Esophagus mucosa (tissue), 1 donor: ENCODE measurements around the gene ITGAV. TPM values are rescaled to one million over a fixed set of nuclear protein-coding genes. Genes with fewer than 3 reads are reported as not detected.

ENCODE experiments used
- ATAC-seq: fragments of 200-7000 bp; cut with Tn5 transposase; one replicate; pipeline ENCODE4 v1.9.1; 2020
- total RNA-seq: library from RNA; stranded (reverse); gene quantifications from one replicate; pipeline ENCODE4 v1.2.4, GENCODE V29; 2023
- donor health status: DM: yes; HTN: yes; CAD: no.

ITGAV gene
- total RNA-seq, 1 donor from 2014 or later = 28.1 TPM

GRCh38 chr2:186683341-186683740 lies 93.5 kb downstream of the ITGAV start:
- ATAC-seq = no peak

GRCh38 chr2:186687807-186688211 lies 98.0 kb downstream of the ITGAV start:
- ATAC-seq = no peak

DNA sequence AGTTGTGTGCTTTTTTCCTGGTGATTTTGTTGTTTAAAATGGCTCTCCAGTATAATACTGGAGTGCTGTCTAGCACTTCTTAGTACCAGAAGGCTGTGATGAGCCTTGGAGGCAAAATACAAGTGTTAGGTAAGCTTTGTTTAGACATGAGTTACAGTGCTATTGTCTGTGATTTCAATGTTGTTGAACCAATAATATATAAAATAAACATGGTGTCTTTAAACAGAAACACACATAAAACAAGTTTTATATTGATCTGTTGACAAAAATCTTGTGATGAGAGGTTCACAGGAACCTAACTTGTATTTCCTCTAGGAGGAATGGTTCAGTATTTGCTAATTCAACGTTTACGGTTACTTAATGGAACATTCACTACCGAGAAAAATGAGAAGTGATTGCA lies 99.0 kb downstream of the ITGAV start:
- ATAC-seq = no peak

GRCh38 chr2:186690786-186691185 lies 100.9 kb downstream of the ITGAV start:
- ATAC-seq = no peak

GRCh38 chr2:186691231-186691630 lies 101.4 kb downstream of the ITGAV start:
- no peak for ATAC-seq

- ATAC-seq = no peak
These were observed 102.0 kb downstream of the ITGAV start for GRCh38 chr2:186691900-186692299.

- ATAC-seq = no peak
These were observed 103.6 kb downstream of the ITGAV start for GRCh38 chr2:186693446-186693832.

DNA sequence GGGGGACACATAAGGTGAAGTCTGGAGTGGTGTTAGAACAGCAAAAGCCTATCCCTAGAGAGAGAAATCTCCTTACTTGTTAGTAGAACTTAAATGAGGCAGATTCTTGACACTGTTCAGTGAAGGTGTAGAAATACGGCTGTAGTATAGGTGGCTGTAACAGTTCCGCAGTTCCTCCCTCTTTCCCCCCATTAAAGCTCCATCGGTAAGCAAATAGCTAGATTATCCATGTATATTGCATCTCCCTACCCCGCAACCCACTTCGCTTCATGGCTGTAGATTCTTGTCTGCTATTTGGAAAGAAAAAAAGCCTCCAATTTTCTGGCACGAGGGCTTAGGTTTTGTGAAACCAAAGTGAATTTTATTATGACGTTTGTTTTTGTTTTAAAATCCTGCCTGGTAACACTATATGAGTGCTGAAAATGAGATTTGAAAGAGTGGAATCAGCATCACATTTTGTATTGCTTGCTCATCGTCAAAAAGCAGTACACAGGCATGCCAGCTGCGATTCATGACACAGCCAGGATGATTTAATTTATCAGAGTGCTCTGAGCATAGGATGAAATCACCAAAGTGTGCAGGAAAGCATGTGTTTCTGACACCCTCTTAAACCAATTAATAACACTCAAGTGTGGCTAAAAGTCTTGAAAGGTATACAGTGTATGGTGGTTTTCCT lies 105.4 kb downstream of the ITGAV start:
- ATAC-seq = no peak

DNA sequence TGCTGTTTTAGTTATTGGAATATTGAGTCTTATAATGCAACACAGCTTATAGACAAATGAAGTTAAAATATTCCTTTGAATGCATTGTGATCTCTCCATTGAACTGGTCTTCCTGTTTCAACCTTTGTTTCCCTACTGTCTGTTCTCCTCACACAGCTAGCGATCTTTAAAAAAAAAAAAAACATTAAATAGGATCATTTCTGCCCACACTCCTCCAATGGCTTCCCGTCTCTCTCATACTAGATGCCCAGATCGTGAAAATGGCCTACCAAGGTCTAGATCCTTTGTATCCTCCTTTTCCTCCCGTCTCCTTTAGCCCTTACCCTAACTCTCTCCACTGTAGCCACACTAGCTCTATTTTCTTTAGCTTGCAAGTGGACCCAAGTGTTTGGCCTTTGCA lies 106.4 kb downstream of the ITGAV start:
- no peak for ATAC-seq

DNA sequence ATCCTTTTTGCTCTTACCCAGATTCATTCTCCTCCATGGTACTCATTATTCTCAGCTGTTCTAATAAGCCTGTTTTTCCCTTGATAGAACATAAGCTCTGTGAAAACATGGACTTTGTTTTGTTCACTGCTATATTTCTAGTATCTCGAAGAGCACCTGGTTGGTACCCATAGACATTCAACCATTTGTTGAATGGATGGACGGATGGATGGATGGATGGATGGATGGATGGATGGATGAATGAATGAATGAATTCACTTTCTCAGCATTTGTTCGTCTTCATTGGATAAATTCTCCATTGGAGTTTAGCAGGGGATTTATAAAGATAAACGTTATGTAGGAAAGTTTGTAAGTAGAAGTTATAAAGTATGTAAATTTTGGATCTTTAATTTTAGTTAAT lies 106.9 kb downstream of the ITGAV start:
- no peak for ATAC-seq

GRCh38 chr2:186697536-186697935 lies 107.7 kb downstream of the ITGAV start:
- ATAC-seq = no peak

GRCh38 chr2:186699742-186700141 lies 109.9 kb downstream of the ITGAV start:
- ATAC-seq = no peak

DNA sequence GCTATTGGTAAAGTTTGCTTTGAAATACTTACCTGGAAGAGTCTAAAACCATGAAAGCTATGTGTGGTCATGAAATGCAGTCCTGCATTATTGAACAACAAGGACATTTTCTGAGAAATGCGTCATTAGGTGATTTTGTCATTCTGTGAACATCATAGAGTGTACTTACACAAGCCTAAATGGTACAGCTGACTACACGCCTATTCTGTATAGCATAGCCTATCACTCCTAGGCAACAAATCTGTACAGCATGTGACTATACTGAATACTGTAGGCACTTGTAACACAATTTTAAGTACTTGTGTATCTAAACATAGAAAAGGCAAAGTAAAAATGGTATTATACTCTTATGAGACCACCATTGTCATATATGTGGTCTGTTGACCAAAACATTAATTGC lies 112.2 kb downstream of the ITGAV start:
- ATAC-seq = no peak

DNA sequence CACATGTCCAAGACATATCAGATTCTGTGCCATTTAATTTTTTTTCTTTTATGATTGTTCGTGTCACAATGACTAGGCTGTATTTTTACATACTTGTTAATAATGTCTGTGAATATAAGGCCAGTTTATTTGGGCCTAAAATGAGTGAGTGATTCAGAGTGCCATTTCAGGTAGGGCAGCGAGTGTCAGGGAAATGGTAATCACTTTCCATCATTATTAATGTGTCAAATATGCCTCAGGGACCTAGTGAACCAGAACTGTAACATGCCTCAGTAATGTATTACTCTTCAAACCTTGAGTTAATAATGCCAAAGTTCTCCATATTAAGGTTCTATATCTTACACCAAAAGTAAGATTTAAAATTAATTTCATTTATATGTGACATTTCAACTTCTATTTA lies 112.6 kb downstream of the ITGAV start:
- ATAC-seq = peak; percentile 70

DNA sequence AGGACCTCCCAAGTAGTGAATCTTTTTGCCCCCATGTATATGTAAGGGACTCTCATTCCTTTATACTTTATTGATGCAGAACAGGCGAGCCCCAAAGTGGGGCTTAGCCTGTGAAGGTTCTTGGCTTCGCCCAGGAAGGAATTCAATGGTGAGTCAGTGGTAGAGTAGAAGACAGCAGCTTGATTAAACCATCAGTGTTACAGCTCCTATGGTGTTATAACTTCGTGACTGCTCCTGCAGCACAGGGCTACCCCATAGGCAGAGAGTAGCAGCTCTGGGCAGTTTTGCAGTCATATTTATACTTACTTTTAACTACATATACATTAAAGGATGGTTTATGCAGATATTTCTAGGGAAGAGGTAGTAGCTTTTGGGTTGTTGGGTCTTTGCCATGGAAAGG lies 115.0 kb downstream of the ITGAV start:
- no peak for ATAC-seq

DNA sequence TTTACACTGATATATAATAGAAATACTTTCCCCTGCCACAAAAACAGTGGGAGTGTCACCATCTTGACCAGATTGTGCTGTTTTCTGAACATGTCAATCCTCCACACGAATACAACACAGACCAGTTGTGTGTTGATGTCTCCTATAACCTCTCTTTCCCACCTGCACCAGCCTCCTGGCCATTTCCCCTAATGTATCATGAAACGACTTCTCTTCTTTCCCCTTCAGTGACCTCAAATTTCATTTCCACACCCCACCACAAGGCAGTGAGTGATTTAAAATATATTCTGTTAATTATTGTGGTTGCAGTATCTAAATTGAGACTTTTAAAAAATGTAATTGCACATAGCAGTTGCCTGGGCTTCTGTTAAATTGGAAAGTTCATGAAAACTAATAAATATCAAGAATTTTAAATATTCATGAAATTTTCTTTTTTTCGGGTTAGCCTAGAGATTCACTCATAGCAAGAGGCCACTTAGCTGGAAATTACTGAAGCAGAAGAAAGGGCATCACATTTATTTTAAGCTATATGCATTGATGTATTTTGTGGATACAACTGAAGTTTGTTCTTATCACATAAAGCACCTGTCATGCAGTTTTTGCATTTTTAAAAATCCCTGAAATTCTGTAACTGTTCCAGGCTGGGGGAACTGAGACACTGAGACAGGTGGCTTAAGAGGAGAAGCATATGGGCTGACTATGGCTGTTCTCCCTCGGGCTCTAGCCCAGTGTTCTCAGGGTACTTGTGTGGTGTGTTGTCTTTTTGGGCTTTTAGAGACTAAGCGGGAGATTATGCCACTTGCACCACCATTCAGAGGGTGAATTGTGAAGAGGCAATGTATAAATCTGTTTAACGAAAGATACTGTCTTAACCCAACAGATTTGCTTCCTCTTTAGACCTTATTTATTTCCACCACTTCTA lies 119.9 kb downstream of the ITGAV start:
- no peak for ATAC-seq

- no peak for ATAC-seq
These were observed 123.8 kb downstream of the ITGAV start for GRCh38 chr2:186713691-186714090.

DNA sequence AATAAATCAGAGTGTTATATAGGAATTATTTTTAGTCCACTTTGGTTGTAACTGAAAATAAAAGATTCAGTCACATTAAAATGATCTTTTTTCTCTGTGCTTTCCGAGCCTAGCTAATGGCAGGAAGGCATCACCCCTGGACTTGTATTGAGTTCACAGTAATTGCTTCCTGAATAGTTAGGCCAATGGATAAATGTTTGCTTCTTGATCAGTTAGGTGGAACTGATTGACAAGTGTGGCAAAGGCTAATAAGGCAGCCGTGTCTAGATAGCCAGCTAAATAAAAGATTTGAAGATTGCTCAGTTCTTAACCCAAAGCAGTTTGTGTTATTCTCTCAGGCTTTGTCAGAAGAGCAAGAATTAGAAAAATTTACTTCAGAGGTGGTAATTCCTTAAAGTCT lies 124.8 kb downstream of the ITGAV start:
- ATAC-seq = no peak

GRCh38 chr2:186716004-186716403 lies 126.1 kb downstream of the ITGAV start:
- ATAC-seq = no peak

GRCh38 chr2:186716899-186717298 lies 127.0 kb downstream of the ITGAV start:
- no peak for ATAC-seq

GRCh38 chr2:186717320-186718007 lies 127.6 kb downstream of the ITGAV start:
- no peak for ATAC-seq

- no peak for ATAC-seq
These were observed 128.3 kb downstream of the ITGAV start for GRCh38 chr2:186718122-186718521.

DNA sequence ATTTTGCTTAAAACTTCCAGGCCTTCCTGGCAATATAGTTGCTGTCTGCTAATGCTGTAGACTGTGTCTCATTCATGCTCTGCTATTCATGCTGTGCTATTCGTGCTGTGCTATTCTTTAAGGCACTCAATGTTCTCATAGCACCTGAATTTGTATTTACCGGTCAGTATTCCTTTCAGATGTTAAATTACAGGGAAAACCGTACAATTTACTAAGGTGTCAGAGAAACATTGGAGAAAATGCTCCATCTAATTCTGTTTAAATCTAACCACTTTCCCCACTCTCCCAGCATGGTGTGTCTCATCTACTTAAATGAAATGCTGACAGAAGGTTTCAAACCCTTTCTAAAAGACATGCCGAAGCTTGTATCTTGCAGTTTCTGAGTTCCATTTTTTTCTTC lies 129.0 kb downstream of the ITGAV start:
- ATAC-seq = no peak

DNA sequence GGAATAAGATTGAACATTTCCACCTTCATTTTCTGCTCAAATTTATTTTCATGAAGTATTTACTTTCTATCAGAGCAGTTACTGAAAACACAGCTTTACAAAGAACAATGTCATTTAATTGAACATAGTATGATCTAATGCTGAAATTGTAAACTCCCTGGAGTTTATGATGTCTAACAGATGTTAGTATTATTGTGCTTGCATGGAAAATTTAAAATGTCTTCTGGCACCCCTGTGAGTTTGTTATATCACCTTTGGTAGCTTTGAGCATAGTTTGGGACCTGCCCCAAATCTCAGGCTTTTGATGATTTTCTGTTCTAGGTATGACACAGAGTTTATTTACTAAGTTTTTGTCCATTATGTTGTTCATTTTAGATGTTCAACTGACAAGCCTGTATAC lies 132.1 kb downstream of the ITGAV start:
- no peak for ATAC-seq
